ENCODE data around the gene AOPEP. TPM values are rescaled to one million over a fixed set of nuclear protein-coding genes. Genes with fewer than 3 reads are reported as not detected.

The AOPEP gene
- total RNA-seq, 4 donors from 2014 or later = 126 to 216 (median 136) TPM

GRCh38 chr9:95081998-95082397, 355.5 kb downstream of the AOPEP start:
- intact Hi-C loops (cut with DNase I) = no loop called here
- no peaks in the 10 kb centered on the region for H3K9me3 ChIP-seq
- no peak overlapping the region for H3K4me3 ChIP-seq (replicated peaks in 1 of 3)
- WGBS, 2 donors = 94 to 96% methylated on average over 19 of the region's 19 CpGs
- no peak overlapping the region for H3K27ac ChIP-seq
- no peaks in the 10 kb centered on the region for H3K27me3 ChIP-seq
- DNase-seq = no peak
- peaks cover 44 to 59% of the 10 kb centered on the region in 2 donors for H3K36me3 ChIP-seq
- peaks cover 20 to 25% of the 10 kb centered on the region in 2 donors for H3K4me1 ChIP-seq
- no peak for TF ChIP-seq CTCF (IDR thresholded peaks at IDR 0.05)
- no peak for TF ChIP-seq POLR2A (IDR thresholded peaks at IDR 0.05)

- no peak for TF ChIP-seq POLR2A (IDR thresholded peaks at IDR 0.05)
- no peak for TF ChIP-seq CTCF (IDR thresholded peaks at IDR 0.05)
- Histone ChIP-seq H3K27ac (no peak overlapping the region), H3K4me3 (replicated peaks in 1 of 3) (no peak overlapping the region), H3K9me3 (no peaks in the 10 kb centered on the region), H3K36me3 (peaks cover 44 to 59% of the 10 kb centered on the region in 2 donors), H3K27me3 (no peaks in the 10 kb centered on the region), H3K4me1 (peaks cover 14 to 25% of the 10 kb centered on the region in 2 donors)
- intact Hi-C loops (cut with DNase I) = no loop called here
- DNase-seq = no peak
- WGBS, 2 donors = 89 to 95% methylated on average over 17 to 18 of the region's 18 CpGs
Observed at GRCh38 chr9:95082401-95083084, 356.0 kb downstream of the AOPEP start.

GRCh38 chr9:95083086-95083768, 356.7 kb downstream of the AOPEP start:
- H3K27me3 ChIP-seq = no peaks in the 10 kb centered on the region
- 92 to 95% methylated on average over 27 to 35 of the region's 39 CpGs for WGBS, 2 donors
- peaks cover 13 to 25% of the 10 kb centered on the region in 2 donors for H3K4me1 ChIP-seq
- H3K4me3 ChIP-seq (replicated peaks in 1 of 3) = no peak overlapping the region
- no peaks in the 10 kb centered on the region for H3K9me3 ChIP-seq
- TF ChIP-seq POLR2A (IDR thresholded peaks at IDR 0.05) (no peak), CTCF (IDR thresholded peaks at IDR 0.05) (no peak)
- peaks cover 44 to 64% of the 10 kb centered on the region in 2 donors for H3K36me3 ChIP-seq
- intact Hi-C loops (cut with DNase I) = no loop called here
- H3K27ac ChIP-seq = no peak overlapping the region
- no peak for DNase-seq

- no peaks in the 10 kb centered on the region for H3K27me3 ChIP-seq
- no peaks in the 10 kb centered on the region for H3K9me3 ChIP-seq
- H3K36me3 ChIP-seq = peaks cover 44 to 64% of the 10 kb centered on the region in 2 donors
- WGBS, 2 donors = 90 to 93% methylated on average over 18 to 19 of the region's 19 CpGs
- no peak overlapping the region for H3K4me3 ChIP-seq (replicated peaks in 1 of 3)
- intact Hi-C loops (cut with DNase I) = no loop called here
- peaks cover 11 to 25% of the 10 kb centered on the region in 2 donors for H3K4me1 ChIP-seq
- no peak for DNase-seq
- TF ChIP-seq CTCF (IDR thresholded peaks at IDR 0.05) (no peak), POLR2A (IDR thresholded peaks at IDR 0.05) (no peak)
- no peak overlapping the region for H3K27ac ChIP-seq
Observed at GRCh38 chr9:95084254-95084934, 357.9 kb downstream of the AOPEP start.

Data from thyroid gland (tissue), 4 donors.